Ascending aorta (tissue), 2 donors: Measurements from ENCODE around the gene NDUFV2. TPM values are rescaled to one million over a fixed set of nuclear protein-coding genes. Genes with fewer than 3 reads are reported as not detected.

ENCODE experiments used
- DNase-seq, 2 donors: peaks; one replicate each; pipeline ENCODE4 v3.0.0-alpha.2; 2019; ENCODE audit warnings: low spot score in 2 of 2
- H3K27ac ChIP-seq, 2 donors: fragments of 200-600 bp; sonication (generic); one replicate each; pipeline ENCODE4 v1.5.1; 2016 to 2017; ENCODE audit warnings: mild to moderate bottlenecking in 1 of 2
- H3K27me3 ChIP-seq: fragments of 200-600 bp; sonication (generic); one replicate; pipeline ENCODE4 v1.5.1; 2017
- H3K36me3 ChIP-seq, 2 donors: fragments of 200-600 bp; sonication (generic); one replicate each; pipeline ENCODE4 v1.5.1; 2016
- H3K4me1 ChIP-seq, 2 donors: fragments of 200-600 bp; sonication (generic); one replicate each; pipeline ENCODE4 v1.5.1; 2016 to 2017; ENCODE audit warnings: mild to moderate bottlenecking in 1 of 2
- H3K4me3 ChIP-seq, 2 donors: fragments of 200-600 bp; sonication (generic); one replicate each; pipeline ENCODE4 v1.5.1; 2016 to 2017; ENCODE audit warnings: mild to moderate bottlenecking in 1 of 2
- H3K9me3 ChIP-seq, 2 donors: fragments of 200-600 bp; sonication (generic); one replicate each; pipeline ENCODE4 v1.5.1; 2016
- intact Hi-C: fragments of 100-400 bp; cut with DNase I; formaldehyde crosslinking; loops from one replicate; pipeline ENCODE4 v1.15.1; 2023
- total RNA-seq: library from RNA; depleted of rRNA; stranded (reverse); fragments of >200 nt; gene quantifications from one replicate; pipeline ENCODE4 v1.1.0, GENCODE V29; 2016
- TF ChIP-seq, protein P1 (sequence below), 3 experiments: fragments of 200-600 bp in 2 of 3; fragments of 450-650 bp in 1 of 3; sonication (generic) in 2 of 3; IDR thresholded peaks; one replicate each; pipeline ENCODE4 v1.5.1; 2016 to 2019; ENCODE audit warnings: antibody characterized with exemption in 3 of 3, mild to moderate bottlenecking in 1 of 3, moderate library complexity in 1 of 3

The NDUFV2 gene
- total RNA-seq, 1 donor from 2014 or later, result 48.6 TPM

DNA sequence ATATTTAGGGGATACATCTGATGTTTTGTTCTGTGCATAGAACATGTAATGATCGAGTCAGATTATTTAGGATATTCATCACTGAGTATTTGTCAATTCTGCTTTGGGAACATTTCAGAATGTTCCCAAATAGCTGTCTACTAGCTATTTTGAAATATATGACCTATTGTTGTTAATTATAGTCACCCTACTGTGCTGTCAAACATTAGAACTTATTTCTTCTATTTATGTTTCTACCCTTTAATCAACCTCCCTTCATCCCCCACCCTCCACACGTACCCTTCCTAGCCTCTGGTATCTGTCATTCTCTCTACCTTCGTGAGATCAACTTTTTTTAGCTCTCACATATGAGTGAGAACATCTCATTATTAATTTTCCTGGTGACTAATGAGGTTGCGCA is 75.0 kb downstream of the NDUFV2 start:
- intact Hi-C loops, result no loop called here
- TF ChIP-seq, protein P1, sequence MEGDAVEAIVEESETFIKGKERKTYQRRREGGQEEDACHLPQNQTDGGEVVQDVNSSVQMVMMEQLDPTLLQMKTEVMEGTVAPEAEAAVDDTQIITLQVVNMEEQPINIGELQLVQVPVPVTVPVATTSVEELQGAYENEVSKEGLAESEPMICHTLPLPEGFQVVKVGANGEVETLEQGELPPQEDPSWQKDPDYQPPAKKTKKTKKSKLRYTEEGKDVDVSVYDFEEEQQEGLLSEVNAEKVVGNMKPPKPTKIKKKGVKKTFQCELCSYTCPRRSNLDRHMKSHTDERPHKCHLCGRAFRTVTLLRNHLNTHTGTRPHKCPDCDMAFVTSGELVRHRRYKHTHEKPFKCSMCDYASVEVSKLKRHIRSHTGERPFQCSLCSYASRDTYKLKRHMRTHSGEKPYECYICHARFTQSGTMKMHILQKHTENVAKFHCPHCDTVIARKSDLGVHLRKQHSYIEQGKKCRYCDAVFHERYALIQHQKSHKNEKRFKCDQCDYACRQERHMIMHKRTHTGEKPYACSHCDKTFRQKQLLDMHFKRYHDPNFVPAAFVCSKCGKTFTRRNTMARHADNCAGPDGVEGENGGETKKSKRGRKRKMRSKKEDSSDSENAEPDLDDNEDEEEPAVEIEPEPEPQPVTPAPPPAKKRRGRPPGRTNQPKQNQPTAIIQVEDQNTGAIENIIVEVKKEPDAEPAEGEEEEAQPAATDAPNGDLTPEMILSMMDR (IDR thresholded peaks at IDR 0.05), result no peak
- DNase-seq, result no peak
- H3K4me3 ChIP-seq, result no peak overlapping the region
- no peaks in the 10 kb centered on the region for H3K9me3 ChIP-seq
- H3K4me1 ChIP-seq, result peaks cover 0 to 13% of the 10 kb centered on the region in 2 donors
- no peaks in the 10 kb centered on the region for H3K27me3 ChIP-seq
- no peak overlapping the region for H3K27ac ChIP-seq
- H3K36me3 ChIP-seq, result peaks cover 0 to 3% of the 10 kb centered on the region in 2 donors

DNA sequence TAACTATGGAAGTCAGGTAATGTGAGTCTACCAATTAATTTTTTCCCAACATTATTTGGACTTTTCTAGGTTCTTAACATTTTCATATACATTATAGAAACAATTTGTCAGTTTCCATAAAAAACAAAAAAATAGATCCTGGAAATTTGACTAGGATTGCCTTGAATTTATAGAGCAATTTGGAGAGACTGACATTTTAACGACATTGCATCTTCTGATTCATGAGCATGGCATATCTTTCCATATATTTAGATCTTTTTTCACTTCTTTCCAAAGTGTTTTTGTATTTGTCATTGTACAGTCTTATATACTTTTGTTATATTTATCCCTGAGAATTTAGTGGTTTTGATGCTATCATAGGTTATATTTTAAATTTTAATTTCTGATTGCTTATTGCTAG is 76.1 kb downstream of the NDUFV2 start:
- no peak for DNase-seq
- intact Hi-C loops, result no loop called here
- H3K4me1 ChIP-seq, result peaks cover 0 to 10% of the 10 kb centered on the region in 2 donors
- H3K27ac ChIP-seq, result no peak overlapping the region
- H3K4me3 ChIP-seq, result no peak overlapping the region
- TF ChIP-seq, protein P1 (IDR thresholded peaks at IDR 0.05), result no peak
- no peaks in the 10 kb centered on the region for H3K9me3 ChIP-seq
- peaks cover 5 to 13% of the 10 kb centered on the region in 2 donors for H3K36me3 ChIP-seq
- no peaks in the 10 kb centered on the region for H3K27me3 ChIP-seq

DNA sequence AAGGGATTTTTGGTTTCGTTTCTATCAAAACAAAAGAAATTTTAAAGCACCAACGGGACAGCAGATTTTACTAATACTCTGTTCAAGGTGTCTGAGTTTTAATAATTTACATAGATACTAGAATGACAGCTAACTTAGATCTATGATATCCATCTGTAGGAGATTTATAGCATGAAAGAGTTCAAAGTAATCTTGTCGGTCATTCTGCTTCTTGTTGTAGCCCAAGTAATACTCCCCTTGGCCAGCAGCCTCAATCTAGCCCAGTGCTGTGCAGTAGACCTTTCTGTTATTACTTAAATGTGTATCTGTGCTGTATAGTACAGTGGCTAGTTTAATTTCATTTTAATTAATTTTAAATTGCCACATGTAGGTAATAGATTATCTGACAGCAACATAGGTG is 78.8 kb downstream of the NDUFV2 start:
- no peaks in the 10 kb centered on the region for H3K27me3 ChIP-seq
- H3K4me3 ChIP-seq, result no peak overlapping the region
- intact Hi-C loops, result no loop called here
- no peak overlapping the region for H3K27ac ChIP-seq
- H3K4me1 ChIP-seq, result peaks cover 0 to 8% of the 10 kb centered on the region in 2 donors
- no peak for DNase-seq
- H3K9me3 ChIP-seq, result no peaks in the 10 kb centered on the region
- peaks cover 5 to 21% of the 10 kb centered on the region in 2 donors for H3K36me3 ChIP-seq
- TF ChIP-seq, protein P1 (IDR thresholded peaks at IDR 0.05), result no peak

DNA sequence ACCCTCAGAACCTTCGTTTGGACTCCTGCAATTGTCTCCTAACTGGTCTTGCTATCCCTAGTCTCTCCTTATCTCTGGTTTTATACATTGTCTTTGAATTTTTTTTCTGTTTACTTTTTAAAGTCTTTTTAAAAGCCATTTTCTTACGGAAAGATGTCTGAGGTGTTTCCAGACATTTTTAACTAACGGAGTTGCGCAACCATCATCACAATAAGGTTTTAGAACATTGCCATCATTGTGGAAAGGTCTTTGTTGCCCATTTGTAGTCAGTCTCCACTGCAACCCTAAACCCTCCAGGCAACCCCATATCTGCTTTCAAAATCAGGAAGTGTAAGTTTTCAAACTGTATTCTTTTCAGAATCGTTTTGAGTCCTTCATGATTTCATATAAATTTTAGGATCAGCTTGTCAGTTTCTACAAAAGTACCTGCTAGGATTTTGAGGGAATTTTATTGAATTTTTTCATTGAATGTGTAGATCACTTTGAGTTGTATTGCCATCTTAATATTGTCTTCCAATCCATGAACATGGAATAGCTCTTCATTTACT is 80.4 kb downstream of the NDUFV2 start:
- intact Hi-C loops, result no loop called here

More for the DNA sequence above, 80.4 kb downstream of the NDUFV2 start:
- Histone ChIP-seq H3K4me3 (no peak overlapping the region), H3K9me3 (no peaks in the 10 kb centered on the region), H3K36me3 (peaks cover 5 to 21% of the 10 kb centered on the region in 2 donors), H3K4me1 (peaks cover 0 to 4% of the 10 kb centered on the region in 2 donors), H3K27me3 (no peaks in the 10 kb centered on the region), H3K27ac (no peak overlapping the region)
- DNase-seq, result no peak
- TF ChIP-seq, protein P1 (IDR thresholded peaks at IDR 0.05), result no peak

Other genes with a start within 250 kb of the NDUFV2 start
- gene ANKRD12, start 34.1 kb downstream of the NDUFV2 start, total RNA-seq, result 11.4 TPM
- 25.0 TPM for gene TWSG1, start 232.1 kb downstream of the NDUFV2 start, total RNA-seq